HG03571 (cell line): Measurements from ENCODE around the gene RCOR2.
"Not testable (repeated sequence)": the region's sequence is repeated elsewhere in the genome, so short reads cannot be mapped to it uniquely, and the experiment has no call there.

Source experiments
- ATAC-seq: cut with Tn5 transposase; IDR thresholded peaks from one replicate; pipeline ENCODE4 v1.9.1; 2021; ENCODE audit not compliant: unreplicated experiment

The RCOR2 gene

DNA sequence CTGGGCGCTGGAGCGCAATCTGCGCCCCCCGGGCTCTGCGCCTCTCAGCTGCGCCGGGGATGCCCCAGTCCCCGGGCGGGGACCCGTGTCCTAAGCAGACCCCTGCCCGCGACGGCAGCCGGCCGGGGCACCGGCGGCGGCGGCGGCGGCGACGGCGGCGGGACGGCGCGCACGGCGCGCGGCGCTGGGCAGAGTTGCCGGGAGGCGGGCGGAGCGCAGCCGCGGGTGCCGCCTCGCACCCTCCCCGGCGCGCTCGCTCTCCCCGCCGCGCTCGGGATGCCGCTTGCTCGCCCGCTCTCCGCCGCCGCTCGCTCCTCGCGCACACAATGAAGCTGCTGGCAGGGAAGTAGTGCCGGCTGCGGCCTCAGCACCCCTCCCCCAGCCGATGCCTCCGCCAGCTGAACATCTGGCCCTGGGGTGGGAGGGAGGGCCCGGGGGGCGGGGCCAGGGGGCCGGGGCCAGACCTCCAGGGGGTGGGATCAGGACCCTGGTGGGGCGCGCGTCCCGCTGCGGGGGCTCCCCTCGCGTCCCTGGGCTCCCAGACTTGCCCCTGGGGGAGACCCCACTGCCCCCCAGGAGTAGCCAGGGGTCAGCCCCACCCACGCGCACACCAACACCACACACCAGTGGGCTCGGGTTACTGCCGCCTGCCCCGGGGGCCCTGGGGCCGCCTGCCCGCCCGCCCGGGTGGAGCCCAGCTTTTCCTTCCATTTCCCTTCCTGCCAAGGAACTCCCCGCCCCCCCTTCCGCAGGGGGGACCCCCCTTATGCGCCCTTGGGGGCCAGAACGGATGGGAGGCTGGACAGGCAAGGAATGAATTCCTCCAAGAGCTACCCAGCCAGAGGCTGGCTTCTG lies at the start of gene RCOR2:
RCOR2 (minus strand) TSS at position 328 of the 855 bp plus-strand sequence. CDS start 708 bp downstream, outside the sequence.
- no peak for ATAC-seq

DNA sequence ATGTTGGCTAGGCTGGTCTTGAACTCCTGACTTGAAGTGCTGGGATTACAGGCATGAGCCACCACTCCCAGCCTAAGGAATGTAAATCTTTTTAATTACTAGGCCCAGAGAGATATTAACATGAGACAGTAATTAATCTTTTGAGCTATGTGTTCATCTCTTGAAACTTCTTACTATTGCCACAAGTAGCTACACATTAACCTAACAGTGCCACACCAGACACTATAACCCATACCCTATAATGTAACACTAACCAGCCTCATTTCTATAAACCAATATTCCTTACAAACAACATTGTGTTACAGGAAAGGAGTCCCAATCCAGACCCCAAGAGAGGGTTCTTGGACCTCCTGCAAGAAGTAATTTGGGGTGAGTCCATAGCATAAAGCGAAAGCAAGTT lies 49.5 kb upstream of the RCOR2 start:
- no peak for ATAC-seq

DNA sequence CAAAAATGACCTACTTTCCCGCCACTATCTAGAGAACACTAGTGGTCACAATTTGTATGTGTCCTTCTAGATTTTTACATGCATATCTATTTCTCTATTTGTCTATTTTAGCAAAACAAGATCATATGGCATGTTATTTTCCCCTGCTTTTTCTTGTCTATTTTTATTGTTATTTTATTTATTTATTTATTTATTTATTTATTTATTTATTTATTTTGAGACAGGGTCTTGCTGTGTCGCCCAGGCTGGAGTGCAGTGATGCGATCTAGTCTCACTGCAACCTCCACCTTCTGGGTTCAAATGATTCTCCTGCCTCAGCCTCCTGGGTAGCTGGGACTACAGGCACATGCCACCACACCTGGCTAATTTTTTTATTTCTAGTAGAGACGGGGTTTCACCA lies 46.9 kb upstream of the RCOR2 start:
- not testable (repeated sequence) for ATAC-seq

DNA sequence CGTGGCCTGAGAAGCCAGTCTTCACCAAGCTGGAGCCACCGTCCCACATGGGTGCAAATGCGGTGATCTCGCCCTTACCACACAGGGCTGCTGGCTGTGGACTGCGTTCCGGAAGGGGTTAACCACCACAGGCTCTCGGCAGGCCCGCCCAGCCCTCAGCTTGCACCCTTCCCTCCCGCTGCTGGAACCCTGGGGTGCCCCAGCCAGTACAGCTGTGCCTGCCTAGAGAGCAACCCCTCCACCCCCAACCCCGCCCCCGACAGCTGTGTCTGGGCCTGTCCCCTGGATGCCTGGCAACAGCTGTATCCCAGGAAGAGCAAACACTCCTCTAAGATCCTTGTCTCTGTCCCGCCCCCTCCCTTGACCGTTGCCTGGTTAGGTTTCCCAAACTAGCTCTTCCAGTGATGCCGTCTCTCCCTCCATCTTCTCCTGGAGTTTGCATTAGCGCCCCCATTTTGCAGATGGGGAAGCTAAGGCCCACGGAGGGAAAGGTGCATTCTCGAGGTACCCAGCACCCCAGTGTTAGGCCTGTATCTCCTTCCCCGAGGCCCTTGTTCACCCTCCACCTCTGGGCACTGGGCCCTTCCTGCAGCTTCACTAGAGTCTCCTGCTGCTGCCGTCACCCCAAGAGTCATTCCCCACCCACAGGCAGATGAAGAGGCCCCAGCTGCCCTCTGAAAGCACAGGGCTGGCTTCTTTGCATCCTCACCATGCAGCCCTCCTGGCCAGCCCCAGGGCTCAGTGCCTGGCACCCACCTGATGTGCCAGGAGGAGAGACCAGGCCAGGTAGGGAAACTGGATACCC lies 44.8 kb upstream of the RCOR2 start:
- ATAC-seq = no peak

DNA sequence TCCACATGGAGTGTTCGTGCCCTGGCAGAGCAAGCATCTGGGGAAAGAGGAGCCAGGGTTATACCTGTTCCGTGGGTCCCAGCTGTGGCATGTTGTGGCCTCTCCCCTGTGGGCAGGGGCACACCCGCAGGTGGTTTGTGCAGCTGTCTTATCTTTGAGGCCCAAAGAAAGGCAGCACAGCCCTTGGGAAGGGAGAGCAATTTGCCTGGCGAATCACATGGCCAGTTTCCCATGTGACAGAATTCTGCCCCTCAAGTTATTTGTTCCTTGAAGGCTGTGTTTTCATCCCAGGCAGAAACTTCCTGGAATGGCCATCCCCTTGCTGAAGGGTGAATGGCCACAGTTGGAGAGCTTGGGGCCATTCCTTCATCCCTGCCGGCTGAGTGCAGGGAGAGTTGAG lies 41.0 kb upstream of the RCOR2 start:
- no peak for ATAC-seq

DNA sequence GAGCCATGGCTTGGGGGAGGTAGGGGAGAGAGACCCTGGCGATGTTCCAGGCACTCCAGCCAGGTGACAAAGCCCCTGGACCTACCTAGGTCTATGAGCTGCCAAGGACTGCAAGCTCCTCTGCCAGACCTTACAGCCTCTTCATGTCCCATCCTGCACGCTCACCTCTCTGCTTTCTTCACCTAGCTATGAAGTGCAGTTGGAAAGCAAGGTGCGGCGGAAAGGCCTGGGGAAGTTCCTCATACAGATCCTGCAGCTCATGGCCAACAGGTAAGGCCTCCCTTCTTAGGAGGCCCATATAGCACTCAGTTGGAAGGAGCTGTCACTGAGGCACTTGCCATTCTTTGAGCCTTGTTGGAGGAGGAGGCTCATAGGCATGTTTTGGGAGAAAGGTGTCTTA lies 35.6 kb upstream of the RCOR2 start:
- no peak for ATAC-seq

DNA sequence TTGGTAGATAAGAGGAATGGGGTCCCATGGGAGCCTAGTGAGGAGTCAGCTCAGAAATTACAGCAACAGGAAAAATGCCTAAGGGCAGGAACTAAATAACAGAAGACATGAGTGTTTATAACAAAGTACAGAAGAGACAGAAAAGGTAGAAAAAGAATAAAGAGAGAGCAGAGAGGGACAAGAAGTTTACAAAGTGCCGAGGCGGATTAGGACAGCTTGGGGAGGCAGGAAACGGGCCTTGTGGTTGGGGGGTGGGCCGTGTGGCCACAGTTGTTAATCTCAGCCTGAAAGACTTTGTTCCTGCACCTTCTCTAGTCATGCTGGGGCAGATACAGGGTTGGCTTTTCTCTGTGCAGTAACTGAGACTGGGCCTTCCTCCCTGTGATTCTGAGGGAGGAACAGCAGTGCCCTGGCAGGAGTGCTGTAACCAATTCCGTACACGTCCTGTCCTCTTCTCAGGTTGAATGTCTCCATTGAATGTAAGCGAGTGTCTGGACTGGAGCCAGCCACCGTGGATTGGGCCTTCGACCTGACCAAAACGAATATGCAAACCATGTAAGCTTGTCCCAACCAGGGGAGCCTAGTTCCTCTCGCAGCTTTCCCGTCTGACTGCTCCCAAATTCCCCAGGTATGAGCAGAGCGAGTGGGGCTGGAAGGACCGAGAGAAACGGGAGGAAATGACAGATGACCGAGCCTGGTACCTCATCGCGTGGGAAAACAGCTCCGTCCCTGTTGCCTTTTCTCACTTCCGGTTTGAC lies 35.0 kb upstream of the RCOR2 start:
- no peak for ATAC-seq

DNA sequence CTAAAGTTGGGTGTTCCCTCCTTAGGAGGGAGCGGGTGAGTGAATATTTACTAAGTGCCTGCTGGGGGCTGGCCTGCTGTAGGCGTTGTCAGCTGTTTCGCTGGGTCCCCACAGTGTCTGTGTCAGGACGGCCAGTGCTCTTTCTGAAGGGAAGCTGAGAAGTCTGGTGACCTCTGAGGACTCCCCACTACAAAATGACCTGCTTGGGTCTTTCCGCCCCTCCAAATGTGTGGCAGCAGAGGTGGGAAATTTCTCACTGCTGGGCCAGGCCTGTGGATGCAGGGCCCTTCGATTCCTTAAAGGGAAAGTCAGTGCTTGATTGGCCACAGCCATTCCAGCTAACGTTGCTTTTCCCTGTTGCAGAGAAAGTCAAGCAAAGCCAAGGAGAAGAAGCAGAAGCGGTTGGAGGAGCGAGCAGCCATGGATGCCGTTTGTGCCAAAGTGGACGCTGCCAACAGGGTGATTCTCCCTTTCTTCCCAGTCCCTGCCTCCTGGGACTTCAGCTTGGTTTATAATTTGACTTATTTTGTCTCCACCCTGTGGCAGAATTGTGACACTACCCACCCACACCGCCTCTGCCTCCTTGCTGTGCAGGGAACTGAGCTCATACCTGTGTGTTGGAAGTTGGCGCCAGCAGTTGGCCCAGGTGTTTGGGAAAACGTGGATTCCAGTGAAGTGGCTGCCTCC lies 28.7 kb upstream of the RCOR2 start:
- ATAC-seq = no peak

DNA sequence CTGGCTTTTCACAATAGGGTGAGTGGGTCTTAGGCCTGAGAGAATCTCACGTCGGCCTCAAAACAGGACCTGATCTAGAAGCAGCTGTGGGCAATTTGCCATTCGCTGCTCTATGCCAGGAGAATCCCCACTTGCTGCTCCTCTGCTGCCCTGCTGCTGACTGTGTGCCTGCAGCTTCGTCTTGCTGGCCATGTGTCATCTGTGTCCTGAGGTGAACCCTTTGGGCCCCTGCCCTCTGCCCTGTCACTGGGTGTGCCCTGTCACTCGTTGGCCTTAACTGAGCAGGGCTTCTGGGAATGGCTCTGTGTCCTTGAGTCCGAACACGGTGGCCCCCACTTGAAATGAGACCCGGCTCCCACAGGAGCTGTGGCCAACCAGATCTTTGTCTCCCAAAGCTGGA lies 28.0 kb upstream of the RCOR2 start:
- ATAC-seq = no peak

DNA sequence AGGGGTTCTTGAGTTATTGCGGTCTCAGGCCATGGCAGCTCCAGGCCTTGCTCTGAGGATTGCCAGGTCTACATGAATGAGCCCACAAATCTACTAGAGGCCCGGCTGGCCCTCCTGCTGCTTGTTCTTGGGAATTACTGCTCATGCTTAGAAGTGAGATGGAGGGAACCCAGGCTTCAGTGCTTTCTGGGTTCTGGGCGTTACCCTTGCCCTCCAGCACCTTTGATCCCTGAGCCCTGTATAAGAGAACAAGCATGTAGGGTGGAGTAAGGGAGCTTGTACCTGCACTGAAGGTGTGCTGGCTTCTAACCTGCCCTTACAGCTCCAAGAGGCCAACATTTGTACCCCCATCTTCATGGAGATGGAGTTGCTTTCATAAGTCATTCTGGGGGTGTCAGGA lies 25.8 kb upstream of the RCOR2 start:
- no peak for ATAC-seq

DNA sequence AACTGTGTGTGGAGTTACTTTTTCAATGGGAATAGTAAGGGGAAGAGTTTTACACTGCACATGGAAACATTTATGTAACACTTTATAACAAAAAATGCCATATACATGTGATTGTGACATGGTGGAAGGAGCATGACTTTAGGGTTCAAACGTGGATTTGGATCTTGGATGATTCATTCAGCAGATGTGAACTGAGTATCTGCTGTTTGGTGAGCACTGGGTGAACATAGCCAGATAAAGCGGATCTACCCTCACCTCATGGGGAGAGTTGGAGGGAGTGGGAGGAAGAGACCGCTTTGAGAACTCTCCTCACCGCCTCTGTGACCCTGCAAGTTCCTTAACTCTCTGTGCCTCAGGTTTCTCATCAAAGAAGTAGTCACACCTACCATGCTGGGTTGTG lies 24.9 kb upstream of the RCOR2 start:
- ATAC-seq = no peak

DNA sequence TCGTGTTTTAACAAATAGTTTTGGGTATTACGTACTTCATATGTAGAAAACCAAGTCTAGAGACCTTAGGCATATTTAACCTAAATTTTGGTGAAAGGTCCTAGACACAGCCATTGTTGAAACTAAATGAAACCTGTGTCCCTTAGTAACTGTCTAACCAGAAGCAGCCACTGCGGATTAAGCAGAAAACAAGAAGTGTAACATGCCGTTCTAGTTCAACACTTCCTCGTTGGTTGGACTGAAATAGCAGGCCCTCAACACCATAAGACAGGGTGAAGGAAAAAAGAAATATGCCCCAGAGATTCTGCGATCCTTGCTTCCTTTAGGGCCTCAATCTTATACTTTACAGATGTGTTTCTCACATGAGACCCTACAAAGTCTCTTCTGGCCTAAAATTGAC lies 23.8 kb upstream of the RCOR2 start:
- no peak for ATAC-seq

DNA sequence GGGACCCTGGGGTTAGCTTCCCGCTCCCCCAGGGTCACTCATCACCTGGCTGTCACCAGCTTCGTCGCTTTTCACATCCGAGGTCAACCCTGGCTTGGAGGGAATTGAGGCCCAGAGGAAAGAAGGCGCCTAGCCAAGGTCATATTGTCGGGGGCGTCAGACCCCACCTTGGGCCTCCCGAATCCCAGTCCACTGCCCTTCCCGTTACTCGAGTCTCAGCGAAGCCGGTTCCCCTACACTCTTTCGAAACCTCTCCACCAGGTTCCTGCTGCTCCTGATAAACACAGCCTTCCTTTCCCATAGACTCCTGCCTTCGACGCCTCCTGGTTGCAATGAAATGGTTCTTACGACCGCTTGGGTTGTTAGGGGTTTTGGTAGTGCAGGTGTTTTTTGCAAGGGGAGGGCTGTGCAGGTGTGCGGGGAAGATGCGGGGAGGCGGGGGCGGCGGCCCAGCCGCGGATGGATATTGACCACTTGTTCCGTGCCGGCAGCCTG lies 22.5 kb upstream of the RCOR2 start:
- no peak for ATAC-seq

DNA sequence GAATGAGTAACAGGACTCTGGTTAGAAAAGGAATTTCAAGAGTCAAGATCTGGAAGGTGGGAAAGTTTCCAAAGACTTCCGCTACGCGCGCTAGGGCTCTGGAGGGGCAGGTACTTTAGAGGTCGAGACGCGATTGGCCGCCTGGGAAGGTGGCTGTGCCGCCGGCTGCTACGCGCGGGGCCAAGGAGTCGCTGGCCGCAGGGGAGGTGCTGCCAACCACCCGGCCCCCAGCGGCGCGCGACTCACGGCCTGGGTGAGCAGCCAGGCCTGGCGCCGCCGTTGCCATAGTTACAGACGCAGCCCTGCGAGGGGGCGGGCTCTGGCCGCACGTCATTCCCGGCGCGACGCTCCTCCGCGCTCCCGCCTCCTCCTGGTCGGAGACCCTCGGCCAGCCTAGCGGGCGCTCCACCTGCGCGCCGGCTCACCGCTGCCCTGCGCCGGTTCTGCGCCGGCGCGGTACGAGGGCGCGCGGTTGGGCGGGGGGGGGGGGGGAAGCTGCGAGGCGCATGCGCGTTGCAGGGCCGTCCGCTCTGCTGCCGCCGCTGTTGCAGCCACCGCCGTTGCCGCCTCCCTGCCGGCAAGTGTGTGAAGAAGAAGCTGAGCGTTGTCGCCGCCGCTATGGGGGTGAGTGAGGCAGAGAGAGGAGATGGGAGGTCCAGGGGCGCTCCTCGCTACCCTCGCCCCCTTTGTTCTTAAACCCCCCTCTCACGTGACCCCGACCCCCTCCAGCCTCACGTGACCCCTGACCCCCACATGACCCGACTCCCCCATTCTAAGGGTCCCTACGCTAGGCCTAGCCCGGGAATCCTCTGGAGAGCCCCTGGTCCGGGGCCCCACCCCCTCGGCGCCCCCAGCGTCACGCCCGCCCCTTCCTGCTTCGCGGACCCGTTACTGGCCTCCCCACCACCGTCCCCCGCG lies 21.8 kb upstream of the RCOR2 start, which contains the start of gene NAA40:
NAA40 (plus strand) TSS at position 524 of the 918 bp plus-strand sequence; CDS start at position 619, 95 bp downstream.
- ATAC-seq = peak; percentile 82

DNA sequence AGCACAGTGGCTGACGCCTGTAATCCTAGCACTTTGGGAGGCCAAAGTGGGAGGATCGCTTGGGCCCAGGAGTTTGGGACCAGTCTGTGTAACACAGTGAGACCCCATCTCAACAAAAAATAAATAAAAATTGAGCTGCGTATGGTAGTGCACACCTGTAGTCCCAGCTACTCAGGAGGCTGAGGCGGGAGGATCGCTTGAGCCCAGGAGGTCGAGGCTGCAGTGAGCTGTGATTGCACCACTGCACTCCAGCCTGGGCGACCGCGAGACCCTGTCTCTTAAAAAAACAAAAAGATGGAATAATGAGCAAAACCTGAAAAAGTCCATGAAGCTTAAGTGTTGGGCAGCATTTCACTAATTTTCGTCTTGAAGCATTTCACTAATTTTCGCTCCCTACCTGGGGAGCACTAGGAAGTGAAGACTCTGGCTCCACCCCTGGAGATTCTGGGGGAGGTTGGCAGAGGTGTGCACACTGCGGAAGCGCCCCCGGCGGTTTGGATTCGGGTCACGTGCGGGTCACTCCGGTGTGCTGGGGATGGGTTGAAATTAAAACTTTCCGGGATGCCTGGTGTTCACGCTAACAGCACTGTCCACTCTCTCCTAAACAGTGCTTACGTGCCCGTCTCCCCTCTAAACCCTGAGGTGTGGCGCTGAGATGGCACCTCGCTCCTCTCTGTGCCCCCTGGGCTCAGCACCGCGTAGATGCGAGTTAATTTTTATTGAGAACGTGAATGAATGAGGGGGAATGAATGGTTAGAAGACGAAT lies 20.9 kb upstream of the RCOR2 start:
- no peak for ATAC-seq

DNA sequence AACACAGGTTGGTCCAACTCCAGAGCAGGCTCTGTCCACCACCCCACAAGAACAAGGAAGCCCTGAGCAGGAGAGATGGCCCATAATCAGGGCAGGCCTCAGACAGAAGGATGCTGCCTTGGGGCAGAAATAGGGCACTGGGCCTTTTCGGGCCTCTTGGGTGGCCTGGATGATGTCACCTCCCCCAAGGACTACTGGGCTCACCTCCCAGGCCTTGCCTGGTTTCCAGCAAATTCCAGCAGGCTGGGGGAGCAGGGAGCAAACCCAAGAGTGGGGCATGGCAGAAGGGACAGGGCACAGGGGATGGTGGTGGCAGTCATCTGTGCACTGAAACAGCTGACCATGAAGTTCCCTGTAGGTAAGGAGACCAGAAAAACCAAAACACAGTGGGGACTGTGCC lies 16.5 kb upstream of the RCOR2 start:
- ATAC-seq = no peak

DNA sequence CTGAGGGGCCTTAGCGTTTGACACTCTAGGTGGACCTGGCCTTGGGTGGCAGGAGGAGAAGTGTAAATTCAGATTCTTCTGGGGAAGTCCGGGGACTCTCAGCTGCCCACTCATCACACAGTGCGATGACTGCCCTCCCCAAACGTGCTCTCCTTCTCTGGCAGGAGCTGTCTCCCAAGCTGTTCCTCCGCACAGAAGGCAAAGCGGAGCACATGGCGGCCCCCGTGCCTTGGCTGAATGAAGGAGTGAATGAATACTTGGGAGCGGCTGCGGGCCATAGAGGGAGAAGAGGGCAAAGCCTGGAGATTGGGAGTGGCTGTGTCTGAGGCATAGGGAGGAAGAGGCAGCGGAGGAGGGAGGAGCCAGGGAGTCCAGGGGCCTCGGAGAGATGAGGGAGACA lies 14.9 kb upstream of the RCOR2 start:
- no peak for ATAC-seq

DNA sequence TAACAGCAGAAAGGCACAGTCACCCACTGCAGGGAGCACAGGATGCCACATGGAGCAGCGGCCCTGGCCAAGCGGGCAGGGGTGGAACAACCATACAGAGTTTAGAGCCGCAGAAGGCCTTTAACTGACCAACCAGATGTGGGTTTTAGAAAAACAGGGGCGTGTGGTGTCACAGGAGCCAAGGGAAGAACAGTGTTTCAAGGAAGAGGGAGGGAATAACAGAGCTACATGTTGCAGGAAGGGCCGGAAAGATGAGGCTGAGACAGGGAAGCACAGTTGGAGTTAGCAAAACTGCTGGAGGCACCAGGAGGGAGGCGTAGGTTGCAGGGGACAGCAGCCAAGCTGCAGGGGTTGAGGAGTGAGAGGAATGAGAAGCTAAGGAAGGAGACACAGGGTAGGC lies 14.1 kb upstream of the RCOR2 start:
- no peak for ATAC-seq

DNA sequence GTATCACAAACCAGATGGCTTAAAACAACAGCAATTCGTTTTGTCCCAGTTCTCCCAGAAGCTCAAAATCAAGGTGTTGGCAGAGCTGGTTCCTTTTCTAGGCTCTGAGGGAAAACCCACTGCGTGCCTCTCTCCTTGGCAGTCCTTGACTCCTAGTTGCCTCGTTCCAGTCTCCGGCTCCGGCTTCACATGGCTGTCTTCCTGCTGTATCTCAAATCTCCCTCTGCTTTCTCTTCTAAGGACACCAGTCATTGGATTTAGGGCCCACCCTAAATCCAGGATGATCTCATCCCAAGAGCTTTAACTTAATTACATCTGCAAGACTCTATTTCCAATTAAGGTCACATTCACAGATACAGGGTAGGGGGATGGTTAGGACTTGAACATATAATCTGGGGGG lies 12.7 kb upstream of the RCOR2 start:
- ATAC-seq = no peak
